DMS114 treated with DMSO at 0.1 percent for 48 hours (cell line): Measurements from ENCODE around the gene CDC42BPB.

ENCODE experiments used
- DNase-seq: peaks from one replicate; lab custom pipeline; 2025; ENCODE audit not compliant: unreplicated experiment; lab: John Stamatoyannopoulos, UW

CDC42BPB gene

GRCh38 chr14:103094406-103095209 lies 37.3 kb upstream of the CDC42BPB start, which contains the start of gene EXOC3L4:
Gene EXOC3L4 (plus strand): TSS chr14:103094725. CDS start chr14:103100220, 5,495 bp downstream.
- no peak for DNase-seq

- no peak for DNase-seq
Measured at GRCh38 chr14:103093856-103094405, 36.6 kb upstream of the CDC42BPB start.

GRCh38 chr14:103091883-103092222 lies 34.5 kb upstream of the CDC42BPB start:
- DNase-seq, result no peak

GRCh38 chr14:103091041-103091882 lies 33.9 kb upstream of the CDC42BPB start:
- no peak for DNase-seq

- no peak for DNase-seq
Measured at GRCh38 chr14:103090481-103091020, 33.2 kb upstream of the CDC42BPB start.

GRCh38 chr14:103089386-103090335 lies 32.3 kb upstream of the CDC42BPB start:
- DNase-seq, result no peak

GRCh38 chr14:103088921-103089320 lies 31.6 kb upstream of the CDC42BPB start:
- no peak for DNase-seq

- no peak for DNase-seq
Measured at GRCh38 chr14:103087343-103087835, 30.0 kb upstream of the CDC42BPB start.

GRCh38 chr14:103086771-103087342 lies 29.5 kb upstream of the CDC42BPB start:
- DNase-seq, result no peak

GRCh38 chr14:103085106-103086091 lies 28.1 kb upstream of the CDC42BPB start:
- no peak for DNase-seq

- no peak for DNase-seq
Measured at GRCh38 chr14:103084021-103084919, 26.9 kb upstream of the CDC42BPB start, which contains the start of gene LBHD2. Gene LBHD2 (plus strand): TSS chr14:103084210. CDS start chr14:103086013, 1,803 bp downstream.

- DNase-seq, result no peak
Measured at GRCh38 chr14:103081951-103082350, 24.6 kb upstream of the CDC42BPB start.

- no peak for DNase-seq
Measured at GRCh38 chr14:103078860-103079587, 21.7 kb upstream of the CDC42BPB start.

- DNase-seq, result peak; percentile 45
Measured at GRCh38 chr14:103078420-103078749, 21.0 kb upstream of the CDC42BPB start.

- no peak for DNase-seq
Measured at GRCh38 chr14:103074729-103075367, 17.5 kb upstream of the CDC42BPB start.
